Heart left ventricle (tissue), 16 donors: ENCODE results near the gene DDX31. TPM values are rescaled to one million over a fixed set of nuclear protein-coding genes. Genes with fewer than 3 reads are reported as not detected.
A peak's percentile ranks its signal among the peaks of the same experiment; 100 is the strongest.

Experiments used
- ATAC-seq, 4 donors: fragments of 200-7000 bp; cut with Tn5 transposase; one replicate each; pipeline ENCODE4 v1.9.1; 2020 to 2022; ENCODE audit warnings: moderate library complexity in 4 of 4, mild to moderate bottlenecking in 3 of 4, moderate number of reproducible peaks in 1 of 4
- DNase-seq, 5 donors: peaks; one replicate each; pipeline ENCODE4 v3.0.0-alpha.2; 2020
- H3K27ac ChIP-seq, 12 donors: fragments of 200-600 bp; sonication (generic) in 4 of 12; one replicate each; pipeline versions ENCODE4 v1.5.0 to v1.8.0; 2016 to 2022; ENCODE audit warnings: mild to moderate bottlenecking in 2 of 12
- H3K27me3 ChIP-seq, 9 donors: fragments of 200-600 bp; sonication (generic) in 2 of 9; one replicate each; pipeline versions ENCODE4 v1.5.1 to v1.8.0; 2016 to 2022; ENCODE audit warnings: mild to moderate bottlenecking in 3 of 9
- H3K36me3 ChIP-seq, 9 donors: fragments of 200-600 bp; sonication (generic) in 2 of 9; one replicate each; pipeline versions ENCODE4 v1.5.0 to v1.8.0; 2018 to 2022; ENCODE audit warnings: mild to moderate bottlenecking in 2 of 9
- H3K4me1 ChIP-seq, 12 donors: fragments of 200-600 bp; sonication (generic) in 4 of 12; one replicate each; pipeline versions ENCODE4 v1.5.0 to v1.8.0; 2016 to 2022; ENCODE audit warnings: mild to moderate bottlenecking in 3 of 12
- H3K4me3 ChIP-seq, 12 donors: fragments of 200-600 bp; sonication (generic) in 4 of 12; one replicate each; pipeline versions ENCODE4 v1.5.0 to v1.8.0; 2017 to 2022; ENCODE audit warnings: mild to moderate bottlenecking in 9 of 12, moderate library complexity in 4 of 12
- H3K9me3 ChIP-seq, 12 donors: fragments of 200-600 bp; sonication (generic) in 4 of 12; one replicate each; pipeline versions ENCODE4 v1.5.0 to v1.8.0; 2016 to 2022; ENCODE audit warnings: mild to moderate bottlenecking in 1 of 12
- CTCF ChIP-seq, 12 donors: fragments of 200-600 bp; sonication (generic) in 4 of 12; IDR thresholded peaks; one replicate each; pipeline versions ENCODE4 v1.5.0 to v1.8.0; 2018 to 2022; ENCODE audit warnings: antibody characterized with exemption in 12 of 12, mild to moderate bottlenecking in 5 of 12
- POLR2A ChIP-seq, 2 donors: fragments of 450-650 bp; IDR thresholded peaks; one replicate each; pipeline ENCODE4 v1.6.1; 2017; ENCODE audit warnings: antibody characterized with exemption in 2 of 2, mild to moderate bottlenecking in 2 of 2, moderate library complexity in 2 of 2
- WGBS, 4 donors: extraction: QIAGEN DNeasy Blood & Tissue Kit in 2 of 4; methylation state at CpG; one replicate each; pipeline versions ENCODE4 v1.1.5 to v1.1.7; 2013 to 2018; 5-methylcytosine and 5-hydroxymethylcytosine counted together
- intact Hi-C, 10 donors: fragments of 100-400 bp; cut with DNase I; formaldehyde crosslinking; loops; one replicate each; pipeline versions ENCODE4 v1.11.1 to v1.14.2; 2022
- polyA plus RNA-seq, 2 donors: library from polyadenylated mRNA; stranded (reverse); fragments of 200-250 nt; gene quantifications; one replicate each; pipeline ENCODE4 v1.2.3, GENCODE V29; 2013
- total RNA-seq, 9 donors: library from RNA; depleted of rRNA in 2 of 9; stranded (reverse); fragments of >200 nt in 2 of 9; fragmentation: NEBNext Ultra II Directional in 3 of 9; extraction: Animal tissue kit (Norgen Biotek cat#: 25700) in 3 of 9; gene quantifications; one replicate each; pipeline versions ENCODE4 v1.1.0 to v1.2.4, GENCODE V29; 2016 to 2023
- donor health status: ischemic (EF 13 %, LVEDD 7.1; RV severe dilation, severe dysfunction).
- donor health status: healthy with polysubstance abuse.
- donor health status: DM: no; HTN: yes; CAD: no.
- donor health status: DM: no; HTN: no; CAD: no.
- donor health status: ischemic (EF 25% LVEDD 6.9; RV normal size, moderate dysfunction).
- donor health status: ischemic (EF 25% LVEDD 5.7; RV mildly dilated, moderate dysfunction).
- donor health status: healthy.
- donor health status: DM: yes; HTN: yes; CAD: no.
- donor health status: ischemic (EF 35%, LVEDD 5.7; RV mildly dilated, moderate dysfunction).
- donor health status: nonischemic (EF 11% LVEDD 7.7; RV severe dilation, severe dysfunction).
- donor health status: DM: yes; HTN: yes; CAD: no.
- donor health status: PGD.
- donor health status: ischemic (EF 29% LVEDD 5.4; RV normal size, mild dysfunction).
- donor health status: nonischemic (EF 23%, LVEDD 6.1; RV moderate dilation, normal function).

DDX31 gene
- total and polyA plus RNA-seq, 11 donors, result 2.4 to 7.0 (median 5.1) TPM

- Histone ChIP-seq H3K27me3 (peaks cover 0 to 7% (median 0%) of the 10 kb centered on the region in 9 donors), H3K36me3 (no peaks in the 10 kb centered on the region), H3K4me1 (peaks cover 0 to 1% (median 0%) of the 10 kb centered on the region in 12 donors), H3K4me3 (no peak overlapping the region), H3K9me3 (no peaks in the 10 kb centered on the region), H3K27ac (no peak overlapping the region)
- no peak for TF ChIP-seq POLR2A (IDR thresholded peaks at IDR 0.05)
- no peak for TF ChIP-seq CTCF (IDR thresholded peaks at IDR 0.05)
- DNase-seq, result peak in 1 of 5 donors; percentile 42
- intact Hi-C loops, result no loop called here
- 83 to 89% (median 86%) methylated on average over 13 of the region's 13 CpGs for WGBS, 4 donors
- ATAC-seq, result no peak
Observed at GRCh38 chr9:132551556-132551955, 118.2 kb downstream of the DDX31 start.

- ATAC-seq (no peak), DNase-seq (peak in 1 of 5 donors; percentile 10)
- Histone ChIP-seq H3K4me3 (no peak overlapping the region), H3K36me3 (no peaks in the 10 kb centered on the region), H3K27me3 (peaks cover 0 to 11% (median 0%) of the 10 kb centered on the region in 9 donors), H3K4me1 (peaks cover 0 to 9% (median 0%) of the 10 kb centered on the region in 12 donors), H3K27ac (no peak overlapping the region), H3K9me3 (no peaks in the 10 kb centered on the region)
- TF ChIP-seq CTCF (IDR thresholded peaks at IDR 0.05) (no peak), POLR2A (IDR thresholded peaks at IDR 0.05) (no peak)
- WGBS, 4 donors, result 59 to 64% (median 61%) methylated on average over 17 of the region's 17 CpGs
- intact Hi-C loops, result no loop called here
Observed at GRCh38 chr9:132548751-132549640, 120.8 kb downstream of the DDX31 start.

GRCh38 chr9:132547976-132548730, 121.6 kb downstream of the DDX31 start:
- intact Hi-C loops, result no loop called here
- Histone ChIP-seq H3K9me3 (no peaks in the 10 kb centered on the region), H3K27ac (no peak overlapping the region), H3K4me3 (no peak overlapping the region), H3K4me1 (peaks cover 0 to 9% (median 0%) of the 10 kb centered on the region in 12 donors), H3K36me3 (no peaks in the 10 kb centered on the region), H3K27me3 (peaks cover 0 to 11% (median 0%) of the 10 kb centered on the region in 9 donors)
- ATAC-seq (no peak), DNase-seq (peak in 1 of 5 donors; percentile 21)
- WGBS, 4 donors, result 81 to 82% (median 82%) methylated on average over 21 of the region's 21 CpGs
- TF ChIP-seq POLR2A (IDR thresholded peaks at IDR 0.05) (no peak), CTCF (IDR thresholded peaks at IDR 0.05) (no peak)

GRCh38 chr9:132547436-132547835, 122.3 kb downstream of the DDX31 start:
- H3K4me3 ChIP-seq, result no peak overlapping the region
- DNase-seq (peak in 1 of 5 donors; percentile 56), ATAC-seq (no peak)
- H3K27ac ChIP-seq, result no peak overlapping the region
- H3K27me3 ChIP-seq, result peaks cover 0 to 11% (median 0%) of the 10 kb centered on the region in 9 donors
- no peak for TF ChIP-seq POLR2A (IDR thresholded peaks at IDR 0.05)
- no peak for TF ChIP-seq CTCF (IDR thresholded peaks at IDR 0.05)
- 82 to 91% (median 89%) methylated on average over 13 of the region's 13 CpGs for WGBS, 4 donors
- intact Hi-C loops, result no loop called here
- H3K36me3 ChIP-seq, result no peaks in the 10 kb centered on the region
- H3K4me1 ChIP-seq, result peaks cover 0 to 9% (median 0%) of the 10 kb centered on the region in 12 donors
- no peaks in the 10 kb centered on the region for H3K9me3 ChIP-seq
